ENCODE results near the gene KCTD5.

- TF ChIP-seq, protein P1, sequence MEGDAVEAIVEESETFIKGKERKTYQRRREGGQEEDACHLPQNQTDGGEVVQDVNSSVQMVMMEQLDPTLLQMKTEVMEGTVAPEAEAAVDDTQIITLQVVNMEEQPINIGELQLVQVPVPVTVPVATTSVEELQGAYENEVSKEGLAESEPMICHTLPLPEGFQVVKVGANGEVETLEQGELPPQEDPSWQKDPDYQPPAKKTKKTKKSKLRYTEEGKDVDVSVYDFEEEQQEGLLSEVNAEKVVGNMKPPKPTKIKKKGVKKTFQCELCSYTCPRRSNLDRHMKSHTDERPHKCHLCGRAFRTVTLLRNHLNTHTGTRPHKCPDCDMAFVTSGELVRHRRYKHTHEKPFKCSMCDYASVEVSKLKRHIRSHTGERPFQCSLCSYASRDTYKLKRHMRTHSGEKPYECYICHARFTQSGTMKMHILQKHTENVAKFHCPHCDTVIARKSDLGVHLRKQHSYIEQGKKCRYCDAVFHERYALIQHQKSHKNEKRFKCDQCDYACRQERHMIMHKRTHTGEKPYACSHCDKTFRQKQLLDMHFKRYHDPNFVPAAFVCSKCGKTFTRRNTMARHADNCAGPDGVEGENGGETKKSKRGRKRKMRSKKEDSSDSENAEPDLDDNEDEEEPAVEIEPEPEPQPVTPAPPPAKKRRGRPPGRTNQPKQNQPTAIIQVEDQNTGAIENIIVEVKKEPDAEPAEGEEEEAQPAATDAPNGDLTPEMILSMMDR (optimal IDR thresholded peaks at IDR 0.05 in 1 of 3, IDR thresholded peaks at IDR 0.05 in 1 of 3, conservative IDR thresholded peaks at IDR 0.05 in 1 of 3; ENCODE audit: extremely low read depth in 1 of 3, insufficient read depth in 2 of 3, low read length in 3 of 3), result no peak
- no peak for TF ChIP-seq EZH2 (IDR thresholded peaks at IDR 0.05; ENCODE audit: low read length)
Measured at GRCh38 chr16:2734844-2735515, 52.7 kb downstream of the KCTD5 start.

All from keratinocyte (primary cell).